Lower lobe of right lung (tissue), 2 donors: ENCODE data around the gene CYTH4. TPM values are rescaled to one million over a fixed set of nuclear protein-coding genes. Genes with fewer than 3 reads are reported as not detected.

Source experiments
- ATAC-seq, 2 donors: fragments of 200-7000 bp; cut with Tn5 transposase; one replicate each; pipeline ENCODE4 v1.9.1; 2020 to 2022; ENCODE audit warnings: mild to moderate bottlenecking in 2 of 2, moderate library complexity in 2 of 2
- DNase-seq: peaks from one replicate; pipeline ENCODE4 v3.0.0-alpha.2; 2020
- H3K27ac ChIP-seq: fragments of 200-600 bp; one replicate; pipeline ENCODE4 v1.8.0; 2022
- H3K27me3 ChIP-seq: fragments of 200-600 bp; one replicate; pipeline ENCODE4 v1.8.0; 2022; ENCODE audit warnings: low read depth
- H3K36me3 ChIP-seq: fragments of 200-600 bp; one replicate; pipeline ENCODE4 v1.8.0; 2022; ENCODE audit warnings: mild to moderate bottlenecking
- H3K4me1 ChIP-seq: fragments of 200-600 bp; one replicate; pipeline ENCODE4 v1.8.0; 2022
- H3K4me3 ChIP-seq: fragments of 200-600 bp; one replicate; pipeline ENCODE4 v1.8.0; 2022; ENCODE audit warnings: mild to moderate bottlenecking
- H3K9me3 ChIP-seq: fragments of 200-600 bp; one replicate; pipeline ENCODE4 v1.8.0; 2022
- CTCF ChIP-seq: fragments of 200-600 bp; IDR thresholded peaks from one replicate; pipeline ENCODE4 v1.8.0; 2022; ENCODE audit warnings: antibody characterized with exemption, mild to moderate bottlenecking
- intact Hi-C: fragments of 100-400 bp; cut with DNase I; formaldehyde crosslinking; loops from one replicate; pipeline ENCODE4 v1.11.0; 2022
- total RNA-seq: library from RNA; stranded (reverse); fragmentation: NEBNext Ultra II Directional; extraction: Animal tissue kit (Norgen Biotek cat#: 25700); gene quantifications from one replicate; pipeline ENCODE4 v1.2.1, GENCODE V29; 2021
- donor health status: DM: no; HTN: yes; CAD: no; lungs with severe emphysema.

Gene CYTH4
- total RNA-seq, 1 donor from 2014 or later = 45.4 TPM

- intact Hi-C loops = no loop called here
- Histone ChIP-seq H3K27ac (no peak overlapping the region), H3K36me3 (no peaks in the 10 kb centered on the region), H3K9me3 (no peaks in the 10 kb centered on the region), H3K27me3 (peaks cover 9% of the 10 kb centered on the region), H3K4me3 (no peak overlapping the region), H3K4me1 (no peaks in the 10 kb centered on the region)
- DNase-seq = no peak
- no peak for TF ChIP-seq CTCF
- ATAC-seq = no peak
These were observed 66.9 kb downstream of the CYTH4 start for GRCh38 chr22:37349043-37349814.

GRCh38 chr22:37351232-37351631 lies 68.9 kb downstream of the CYTH4 start:
- DNase-seq (no peak), ATAC-seq (no peak)
- H3K27me3 ChIP-seq = peaks cover 9% of the 10 kb centered on the region
- no peaks in the 10 kb centered on the region for H3K4me1 ChIP-seq
- no peaks in the 10 kb centered on the region for H3K36me3 ChIP-seq
- no peak for TF ChIP-seq CTCF
- no peak overlapping the region for H3K4me3 ChIP-seq
- H3K9me3 ChIP-seq = no peaks in the 10 kb centered on the region
- intact Hi-C loops = no loop called here
- H3K27ac ChIP-seq = no peak overlapping the region

- TF ChIP-seq CTCF = no peak
- no peaks in the 10 kb centered on the region for H3K4me1 ChIP-seq
- H3K4me3 ChIP-seq = no peak overlapping the region
- no peaks in the 10 kb centered on the region for H3K9me3 ChIP-seq
- intact Hi-C loops = no loop called here
- peaks cover 9% of the 10 kb centered on the region for H3K27me3 ChIP-seq
- H3K36me3 ChIP-seq = no peaks in the 10 kb centered on the region
- H3K27ac ChIP-seq = no peak overlapping the region
- ATAC-seq (no peak), DNase-seq (no peak)
These were observed 70.2 kb downstream of the CYTH4 start for GRCh38 chr22:37352481-37352880.

GRCh38 chr22:37353839-37354238 lies 71.5 kb downstream of the CYTH4 start:
- peaks cover 12% of the 10 kb centered on the region for H3K27me3 ChIP-seq
- no peak overlapping the region for H3K27ac ChIP-seq
- TF ChIP-seq CTCF = no peak
- no peaks in the 10 kb centered on the region for H3K4me1 ChIP-seq
- no peaks in the 10 kb centered on the region for H3K36me3 ChIP-seq
- intact Hi-C loops = no loop called here
- H3K4me3 ChIP-seq = no peak overlapping the region
- ATAC-seq (no peak), DNase-seq (no peak)
- no peaks in the 10 kb centered on the region for H3K9me3 ChIP-seq

- no peak for DNase-seq
- TF ChIP-seq CTCF = no peak
- intact Hi-C loops = no loop called here
These were observed 72.0 kb downstream of the CYTH4 start for GRCh38 chr22:37354261-37354660.

More at GRCh38 chr22:37354261-37354660, 72.0 kb downstream of the CYTH4 start:
- Histone ChIP-seq H3K36me3 (no peaks in the 10 kb centered on the region), H3K9me3 (no peaks in the 10 kb centered on the region), H3K4me1 (no peaks in the 10 kb centered on the region), H3K27ac (no peak overlapping the region), H3K27me3 (peaks cover 12% of the 10 kb centered on the region), H3K4me3 (no peak overlapping the region)
- ATAC-seq = no peak
